ENCODE results near the gene CEP112.

DNA sequence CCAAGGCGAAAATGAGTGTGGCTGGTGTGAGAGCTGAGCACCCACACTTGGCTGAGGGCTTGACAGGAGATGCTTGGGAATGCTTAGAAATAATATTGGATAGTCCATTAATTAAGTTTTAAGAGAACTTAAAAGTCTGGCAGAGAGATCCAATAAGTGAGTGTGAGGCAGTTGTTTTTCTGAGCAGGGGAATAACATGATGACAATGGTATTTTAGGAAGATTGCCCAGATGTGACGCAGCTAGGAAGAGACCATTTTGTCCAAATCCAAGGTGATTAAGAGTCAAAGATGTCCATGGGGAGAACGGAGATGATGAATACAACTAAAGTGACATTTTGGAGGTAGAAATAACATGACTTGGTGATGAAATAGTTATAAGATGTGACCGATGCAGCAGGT lies 527.7 kb downstream of the CEP112 start:
- TF ChIP-seq, protein P1, sequence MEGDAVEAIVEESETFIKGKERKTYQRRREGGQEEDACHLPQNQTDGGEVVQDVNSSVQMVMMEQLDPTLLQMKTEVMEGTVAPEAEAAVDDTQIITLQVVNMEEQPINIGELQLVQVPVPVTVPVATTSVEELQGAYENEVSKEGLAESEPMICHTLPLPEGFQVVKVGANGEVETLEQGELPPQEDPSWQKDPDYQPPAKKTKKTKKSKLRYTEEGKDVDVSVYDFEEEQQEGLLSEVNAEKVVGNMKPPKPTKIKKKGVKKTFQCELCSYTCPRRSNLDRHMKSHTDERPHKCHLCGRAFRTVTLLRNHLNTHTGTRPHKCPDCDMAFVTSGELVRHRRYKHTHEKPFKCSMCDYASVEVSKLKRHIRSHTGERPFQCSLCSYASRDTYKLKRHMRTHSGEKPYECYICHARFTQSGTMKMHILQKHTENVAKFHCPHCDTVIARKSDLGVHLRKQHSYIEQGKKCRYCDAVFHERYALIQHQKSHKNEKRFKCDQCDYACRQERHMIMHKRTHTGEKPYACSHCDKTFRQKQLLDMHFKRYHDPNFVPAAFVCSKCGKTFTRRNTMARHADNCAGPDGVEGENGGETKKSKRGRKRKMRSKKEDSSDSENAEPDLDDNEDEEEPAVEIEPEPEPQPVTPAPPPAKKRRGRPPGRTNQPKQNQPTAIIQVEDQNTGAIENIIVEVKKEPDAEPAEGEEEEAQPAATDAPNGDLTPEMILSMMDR (IDR thresholded peaks at IDR 0.05) = no peak
- no peak for TF ChIP-seq POLR2A (IDR thresholded peaks at IDR 0.05)
